Breast epithelium (tissue), 3 donors: ENCODE results near the gene CD200R1.

Experiments used
- CTCF ChIP-seq, 3 donors: fragments of 450-650 bp; IDR thresholded peaks; one replicate each; pipeline ENCODE4 v1.5.1; 2016 to 2017; ENCODE audit warnings: antibody characterized with exemption in 3 of 3, mild to moderate bottlenecking in 3 of 3, moderate library complexity in 3 of 3
- POLR2A ChIP-seq: fragments of 450-650 bp; IDR thresholded peaks from one replicate; pipeline ENCODE4 v1.6.1; 2016; ENCODE audit warnings: antibody characterized with exemption, mild to moderate bottlenecking, moderate library complexity

GRCh38 chr3:112982710-112983109 lies 7.8 kb upstream of the CD200R1 start:
- TF ChIP-seq CTCF (IDR thresholded peaks at IDR 0.05): no peak
- no peak for TF ChIP-seq POLR2A
